Fibroblast of the aortic adventitia (primary cell): Measurements from ENCODE around the gene CRABP2. TPM values are rescaled to one million over a fixed set of nuclear protein-coding genes. Genes with fewer than 3 reads are reported as not detected.

Experiments
- DNase-seq: peaks from one replicate; pipeline ENCODE4 v3.0.0-alpha.2; 2010; ENCODE audit warnings: low read depth
- H3K4me3 ChIP-seq: 2 replicates; pipeline ENCODE4 v1.5.1; 2011; ENCODE audit warnings: low read depth, mild to moderate bottlenecking, control low read depth, low read length, moderate library complexity
- CTCF ChIP-seq: IDR thresholded peaks from 2 replicates; pipeline ENCODE4 v1.5.1; 2011; ENCODE audit warnings: mild to moderate bottlenecking, low read length, control low read depth, inconsistent platforms; ENCODE audit not compliant: insufficient read depth
- total RNA-seq: library from RNA; depleted of rRNA; stranded (reverse); fragments of >200 nt; gene quantifications from 2 replicates; pipeline ENCODE4 v1.2.3, GENCODE V29; 2012; ENCODE audit warnings: low replicate concordance

CRABP2 gene
- 62.7 and 68.9 TPM in 2 replicates for total RNA-seq

GRCh38 chr1:156705321-156705917, at the start of gene CRABP2:
Gene CRABP2, minus strand, starts transcription at chr1:156705583. Its CDS starts 137 bp downstream, at chr1:156705446.
- TF ChIP-seq CTCF = no peak
- H3K4me3 ChIP-seq = peak within 1 kb of the TSS; percentile 79
- DNase-seq = peak; percentile 66

GRCh38 chr1:156754219-156754618, 48.8 kb upstream of the CRABP2 start:
- no peak overlapping the region for H3K4me3 ChIP-seq
- TF ChIP-seq CTCF = no peak
- DNase-seq = no peak

GRCh38 chr1:156752843-156753482, 47.6 kb upstream of the CRABP2 start:
- DNase-seq = peak; percentile 29
- TF ChIP-seq CTCF = no peak
- peak overlapping the region; percentile 93 for H3K4me3 ChIP-seq

GRCh38 chr1:156751757-156752481, 46.5 kb upstream of the CRABP2 start:
- peak; percentile 93 for DNase-seq
- peak overlapping the region; percentile 93 for H3K4me3 ChIP-seq
- TF ChIP-seq CTCF = no peak

- DNase-seq = no peak
- H3K4me3 ChIP-seq = peak within 1 kb of the TSS; percentile 93
- TF ChIP-seq CTCF = no peak
Observed at GRCh38 chr1:156751451-156751756, 46.0 kb upstream of the CRABP2 start, which contains the start of gene HDGF. Gene HDGF, minus strand, starts transcription at chr1:156751675. Its CDS starts 246 bp downstream, at chr1:156751429.

- DNase-seq = peak; percentile 25
- no peak for TF ChIP-seq CTCF
Observed at GRCh38 chr1:156750711-156751450, 45.5 kb upstream of the CRABP2 start.

More at GRCh38 chr1:156750711-156751450, 45.5 kb upstream of the CRABP2 start:
- peak overlapping the region; percentile 93 for H3K4me3 ChIP-seq
